Stimulated activated CD4-positive, alpha-beta T cell treated with anti-CD3 and anti-CD28 coated beads, Interleukin-12 subunit alpha, Interleukin-12 subunit beta, amount 100 ng/mL, for 4 hours (primary cell): Measurements from ENCODE around the gene KDM3B.
"Not testable (repeated sequence)": the region's sequence is repeated elsewhere in the genome, so short reads cannot be mapped to it uniquely, and the experiment has no call there.

ENCODE experiments used
- DNase-seq: peaks from one replicate; pipeline ENCODE4 v3.0.0-alpha.2; 2020

Gene KDM3B

DNA sequence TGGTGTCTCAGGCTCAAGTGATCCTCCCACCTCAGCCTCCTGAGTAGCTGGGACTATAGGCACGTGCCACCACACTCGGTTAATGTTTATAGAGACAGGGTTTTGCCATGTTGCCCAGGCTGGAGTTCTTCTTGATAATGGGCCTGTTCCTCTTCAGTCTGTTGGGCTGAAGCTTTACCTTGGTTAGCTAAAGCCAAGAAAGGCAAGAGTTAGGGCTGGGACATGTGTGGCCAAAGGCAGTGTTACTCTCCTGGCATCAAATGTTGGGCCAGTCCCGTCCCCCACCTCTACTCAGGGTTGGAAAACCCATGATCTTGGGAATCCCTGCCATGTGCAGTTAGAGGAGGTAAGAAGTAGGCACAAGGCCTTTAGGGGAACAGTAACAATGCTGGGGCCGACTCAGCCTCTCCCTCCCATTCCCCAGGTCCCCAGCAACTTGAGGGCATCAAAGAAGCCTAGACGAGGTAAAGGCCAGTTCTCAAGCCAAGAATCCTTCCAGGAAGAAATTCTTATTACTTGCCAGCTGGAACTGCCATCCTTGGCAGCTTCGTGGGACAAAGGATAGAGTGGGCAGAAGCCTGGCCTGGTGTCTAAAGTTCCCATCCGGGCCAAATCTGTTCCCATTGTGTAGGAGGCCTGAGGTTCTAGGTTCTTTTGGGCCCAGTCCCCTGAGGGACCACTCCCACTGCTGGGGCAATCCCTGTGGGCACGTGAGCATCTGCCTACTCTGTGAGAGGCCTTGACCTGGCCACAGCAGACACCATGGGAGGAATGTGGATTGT lies 117.2 kb downstream of the KDM3B start:
- DNase-seq: no peak

GRCh38 chr5:138470322-138471051 lies 118.0 kb downstream of the KDM3B start:
- no peak for DNase-seq

- no peak for DNase-seq
Measured at GRCh38 chr5:138471052-138471361, 118.5 kb downstream of the KDM3B start.

DNA sequence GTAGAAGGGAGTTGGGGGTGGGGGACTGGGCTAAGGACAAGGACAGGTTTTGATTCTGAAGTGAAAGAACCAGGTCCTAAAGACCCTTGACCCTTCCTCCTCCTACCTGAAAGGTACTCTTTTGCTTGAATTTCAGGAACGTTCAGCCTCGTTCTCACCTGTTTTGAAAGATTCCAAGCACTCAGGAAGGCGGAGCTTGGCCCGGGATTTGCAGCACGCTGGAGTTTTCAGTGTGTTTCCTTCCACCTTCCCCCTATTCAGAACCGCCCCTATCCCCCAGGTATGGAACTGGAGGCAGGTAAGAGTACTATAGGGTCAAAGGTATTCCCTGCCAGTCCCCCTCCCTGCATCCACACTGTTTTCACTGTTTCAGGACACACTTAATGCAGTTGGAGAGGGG lies 119.9 kb downstream of the KDM3B start:
- no peak for DNase-seq

DNA sequence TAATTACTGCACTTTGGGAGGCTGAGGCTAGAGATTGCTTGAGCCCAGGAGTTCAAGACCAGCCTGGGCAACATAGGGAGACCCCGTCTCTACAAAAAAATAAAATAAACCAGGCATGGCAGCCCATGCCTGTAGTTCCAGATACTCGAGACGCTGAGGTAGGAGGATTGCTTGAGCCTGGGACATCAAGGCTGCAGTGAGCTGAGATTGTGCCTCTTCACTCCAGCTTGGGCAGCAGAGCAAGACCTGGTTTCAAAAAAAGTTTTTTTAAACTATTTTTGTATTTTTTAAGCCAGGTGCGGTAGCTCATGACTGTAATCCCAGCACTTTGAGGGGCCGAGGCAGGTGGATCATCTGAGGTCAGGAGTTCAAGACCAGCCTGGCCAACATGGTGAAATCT lies 120.7 kb downstream of the KDM3B start:
- not testable (repeated sequence) for DNase-seq

DNA sequence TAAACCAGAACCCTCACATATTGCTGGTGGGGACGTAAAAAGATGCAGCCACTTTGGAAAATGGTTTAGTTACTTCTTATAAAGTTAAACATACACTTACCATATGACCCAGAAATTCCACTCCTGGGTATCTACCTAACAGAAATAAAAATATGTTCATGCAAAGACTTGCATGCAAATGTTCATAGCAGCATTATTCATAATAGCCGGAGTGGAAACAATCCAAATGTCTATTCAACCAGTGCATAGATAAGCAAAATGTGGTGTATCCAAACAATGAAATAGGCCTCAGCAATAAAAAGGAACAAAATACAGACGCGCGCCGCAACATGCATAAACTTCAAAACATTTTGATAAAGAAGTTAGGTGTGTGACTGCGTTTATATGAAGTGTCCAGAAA lies 124.4 kb downstream of the KDM3B start:
- no peak for DNase-seq

DNA sequence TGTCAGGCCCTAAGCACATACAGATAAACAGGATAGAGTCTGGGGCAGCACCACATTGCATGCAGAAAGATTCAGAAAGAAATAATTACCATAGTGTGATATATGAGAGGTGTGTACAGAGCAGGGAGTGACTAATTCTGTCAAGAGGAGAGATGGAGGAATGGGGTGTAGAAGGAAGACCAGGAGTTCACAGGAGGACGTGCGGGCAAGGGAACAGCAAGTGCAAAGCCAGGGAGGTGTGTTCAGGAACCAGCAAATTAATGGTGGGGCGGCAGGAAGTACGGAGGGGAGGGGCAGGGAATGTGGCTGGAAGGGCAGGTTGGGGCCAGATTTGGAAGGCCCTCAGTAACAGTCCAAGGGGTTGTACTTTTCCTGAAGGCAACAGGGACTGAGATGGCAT lies 130.2 kb downstream of the KDM3B start:
- DNase-seq: no peak
